OCI-LY3 (cell line): ENCODE data around the gene FBXL4.

Source experiments
- H2AFZ ChIP-seq: fragments of 200-600, 300-600 bp; shearing (Covaris generic); 2 replicates; pipeline ENCODE4 v1.6.0; 2014; ENCODE audit warnings: antibody characterized with exemption, low read depth, low read length
- H3K27ac ChIP-seq: fragments of 200-600, 300-600 bp; sonication (generic); 2 replicates; pipeline ENCODE4 v1.5.1; 2014; ENCODE audit warnings: mild to moderate bottlenecking, low read length, moderate library complexity, mixed read lengths
- H3K27me3 ChIP-seq: fragments of 200-600, 300-600 bp; sonication (generic); 2 replicates; pipeline ENCODE4 v1.6.1; 2014; ENCODE audit warnings: low read depth, low read length, mixed read lengths
- H3K36me3 ChIP-seq: fragments of 200-600, 300-600 bp; sonication (generic); replicated peaks from 2 replicates; pipeline ENCODE3; 2014; ENCODE audit warnings: low read depth, low read length, mixed read lengths
- H3K4me1 ChIP-seq: fragments of 300-600, 200-600 bp; sonication (generic); 2 replicates; pipeline ENCODE4 v1.6.1; 2014; ENCODE audit warnings: low read length, mixed read lengths
- H3K4me2 ChIP-seq: fragments of 200-600, 300-600 bp; sonication (generic); 2 replicates; pipeline ENCODE4 v1.6.1; 2014; ENCODE audit warnings: low read length, mixed read lengths
- H3K4me3 ChIP-seq: fragments of 300-600, 200-600 bp; sonication (generic); 2 replicates; pipeline ENCODE4 v1.5.1; 2014; ENCODE audit warnings: antibody characterized with exemption, mild to moderate bottlenecking, low read length, moderate library complexity
- H3K79me2 ChIP-seq: fragments of 300-600, 200-600 bp; shearing (Covaris generic); 2 replicates; pipeline ENCODE4 v1.6.1; 2014; ENCODE audit warnings: mild to moderate bottlenecking, low read length, mixed read lengths
- H3K9ac ChIP-seq: fragments of 300-600, 200-600 bp; shearing (Covaris generic); 2 replicates; pipeline ENCODE4 v1.6.0; 2014; ENCODE audit warnings: mild to moderate bottlenecking, low read length, moderate library complexity
- H3K9me3 ChIP-seq: fragments of 200-600, 300-600 bp; shearing (Covaris generic); 2 replicates; pipeline ENCODE4 v1.6.1; 2014; ENCODE audit warnings: low read length, mixed read lengths; ENCODE audit not compliant: insufficient read depth
- H4K20me1 ChIP-seq: fragments of 200-600, 300-600 bp; sonication (generic); 2 replicates; pipeline ENCODE4 v1.6.1; 2016; ENCODE audit warnings: low read length, mixed read lengths; ENCODE audit not compliant: insufficient read depth
- CTCF ChIP-seq: fragments of 200-600, 300-600 bp; sonication (generic); IDR thresholded peaks from 2 replicates; pipeline ENCODE4 v1.5.1; 2014; ENCODE audit warnings: antibody characterized with exemption, low read length, low read depth
- EZH2phosphoT487 ChIP-seq: fragments of 200-600 bp; shearing (Covaris generic); IDR thresholded peaks from 2 replicates; pipeline ENCODE4 v1.6.1; 2018; ENCODE audit warnings: antibody characterized with exemption, mixed run types, low read depth

Gene FBXL4

GRCh38 chr6:98928688-98929087 is 19.1 kb downstream of the FBXL4 start:
- Histone ChIP-seq H4K20me1 (no peaks in the 10 kb centered on the region; the same call in 1 of the 2 replicates), H3K36me3 (peaks cover 4% of the 10 kb centered on the region), H3K9ac (no peak overlapping the region), H3K9me3 (no peaks in the 10 kb centered on the region), H3K27ac (no peak overlapping the region), H3K4me1 (no peaks in the 10 kb centered on the region), H3K79me2 (no peaks in the 10 kb centered on the region), H3K4me3 (no peak overlapping the region), H3K4me2 (no peak overlapping the region), H2AFZ (no peak overlapping the region), H3K27me3 (no peaks in the 10 kb centered on the region)
- TF ChIP-seq EZH2phosphoT487: no peak

- Histone ChIP-seq H2AFZ (no peak overlapping the region), H3K9ac (no peak overlapping the region), H3K79me2 (no peaks in the 10 kb centered on the region), H3K36me3 (peaks cover 4% of the 10 kb centered on the region), H3K27ac (no peak overlapping the region), H3K4me2 (no peak overlapping the region), H3K27me3 (no peaks in the 10 kb centered on the region), H3K4me1 (no peaks in the 10 kb centered on the region), H3K9me3 (no peaks in the 10 kb centered on the region), H3K4me3 (no peak overlapping the region), H4K20me1 (no peaks in the 10 kb centered on the region)
- no peak for TF ChIP-seq EZH2phosphoT487
- no peak for TF ChIP-seq CTCF
These were observed 20.2 kb downstream of the FBXL4 start for GRCh38 chr6:98927534-98927933.

- no peak for TF ChIP-seq EZH2phosphoT487
- no peak for TF ChIP-seq CTCF
- H3K27me3 ChIP-seq: no peaks in the 10 kb centered on the region
- H2AFZ ChIP-seq: no peak overlapping the region
- H3K27ac ChIP-seq: no peak overlapping the region
- no peaks in the 10 kb centered on the region for H3K79me2 ChIP-seq
- peaks cover 4% of the 10 kb centered on the region for H3K36me3 ChIP-seq
- no peak overlapping the region for H3K9ac ChIP-seq
- no peaks in the 10 kb centered on the region for H4K20me1 ChIP-seq
- no peaks in the 10 kb centered on the region for H3K4me1 ChIP-seq
- no peak overlapping the region for H3K4me3 ChIP-seq
- H3K9me3 ChIP-seq: no peaks in the 10 kb centered on the region
- no peak overlapping the region for H3K4me2 ChIP-seq
These were observed 21.9 kb downstream of the FBXL4 start for GRCh38 chr6:98925831-98926230.

- Histone ChIP-seq H3K9ac (no peak overlapping the region), H3K79me2 (no peaks in the 10 kb centered on the region), H2AFZ (no peak overlapping the region), H4K20me1 (no peaks in the 10 kb centered on the region), H3K27ac (no peak overlapping the region), H3K27me3 (no peaks in the 10 kb centered on the region), H3K4me2 (no peak overlapping the region), H3K4me3 (no peak overlapping the region), H3K9me3 (no peaks in the 10 kb centered on the region), H3K36me3 (peaks cover 4% of the 10 kb centered on the region), H3K4me1 (no peaks in the 10 kb centered on the region)
- TF ChIP-seq CTCF (no peak), EZH2phosphoT487 (no peak)
These were observed 23.1 kb downstream of the FBXL4 start for GRCh38 chr6:98924647-98925046.
